Panc1 (cell line): ENCODE measurements around the gene IL1R2. TPM values are rescaled to one million over a fixed set of nuclear protein-coding genes. Genes with fewer than 3 reads are reported as not detected.

ENCODE experiments used
- ATAC-seq: fragments of 200-7000 bp; cut with Tn5 transposase; 2 replicates; pipeline ENCODE4 v1.9.1; 2020; ENCODE audit warnings: mild to moderate bottlenecking, moderate library complexity
- BruUV-seq: library from RNA; stranded (reverse); fragments of 400-500 nt; replicated peaks from 2 replicates; lab custom pipeline; 2021; lab: Mats Ljungman, UMichigan
- CTCF ChIA-PET: fragments of 300-600 bp; sonication (Branson Sonifier 250); formaldehyde crosslinking; loops from one replicate; lab custom pipeline; 2022; ENCODE audit warnings: antibody characterized with exemption; lab: Charles Lee
- POLR2A ChIA-PET: fragments of 300-600 bp; sonication (Branson Sonifier 250); formaldehyde crosslinking; loops from one replicate; lab custom pipeline; 2022; ENCODE audit warnings: antibody characterized with exemption; lab: Charles Lee
- DNase-seq: peaks from one replicate; pipeline ENCODE4 v3.0.0-alpha.2; 2010; ENCODE audit warnings: low read depth, low spot score
- H3K27ac ChIP-seq: 2 replicates; pipeline ENCODE4 v1.5.1; 2011; ENCODE audit warnings: mild to moderate bottlenecking, low read length, inconsistent platforms
- H3K27me3 ChIP-seq: fragments of 200-500 bp; sonication (Bioruptor generic); 2 replicates; pipeline ENCODE4 v1.6.0; 2014; ENCODE audit warnings: low read length, inconsistent platforms; ENCODE audit not compliant: control insufficient read depth, insufficient read depth
- H3K36me3 ChIP-seq: fragments of 200-500 bp; sonication (Bioruptor generic); 2 replicates; pipeline ENCODE4 v1.5.1; 2014; ENCODE audit warnings: inconsistent platforms, mild to moderate bottlenecking, low read length, moderate library complexity; ENCODE audit not compliant: control insufficient read depth, insufficient read depth
- H3K4me1 ChIP-seq: 2 replicates; pipeline ENCODE4 v1.5.1; 2011; ENCODE audit warnings: inconsistent platforms, mild to moderate bottlenecking, low read length, moderate library complexity; ENCODE audit not compliant: control insufficient read depth, insufficient read depth
- H3K4me3 ChIP-seq, 2 experiments: 2 replicates each; pipeline ENCODE4 v1.5.1; 2011 to 2012; ENCODE audit warnings: low read depth in 2 of 2, low read length in 2 of 2, mild to moderate bottlenecking in 2 of 2, inconsistent platforms in 1 of 2, moderate library complexity in 1 of 2
- H3K9me3 ChIP-seq: fragments of 200-500 bp; sonication (Bioruptor generic); 2 replicates; pipeline ENCODE4 v1.5.1; 2014; ENCODE audit warnings: low read depth, mild to moderate bottlenecking, inconsistent platforms, low read length, moderate library complexity; ENCODE audit not compliant: control insufficient read depth, insufficient read depth
- POLR2AphosphoS5 ChIP-seq: IDR thresholded peaks from 2 replicates; pipeline ENCODE4 v1.6.1; 2012; ENCODE audit warnings: mild to moderate bottlenecking, low read depth, low read length, moderate library complexity
- SIN3A ChIP-seq: IDR thresholded peaks from 2 replicates; pipeline ENCODE4 v1.6.1; 2012; ENCODE audit warnings: low read depth, mild to moderate bottlenecking, low read length, moderate library complexity, borderline replicate concordance; ENCODE audit not compliant: insufficient read depth
- TCF7L2 ChIP-seq: IDR thresholded peaks from 2 replicates; pipeline ENCODE4 v1.6.1; 2011; ENCODE audit warnings: mild to moderate bottlenecking, low read depth, low read length, inconsistent platforms
- in situ Hi-C: cut with HindIII; loops from 2 replicates; pipeline ENCODE4 v1.10.0; 2016; ENCODE audit warnings: low sequenced_read_pairs, low pct_unique_long_range_greater_than_20kb
- intact Hi-C: fragments of 100-400 bp; cut with micrococcal nuclease; formaldehyde crosslinking; loops from one replicate; pipeline ENCODE4 v1.10.0; 2022; ENCODE audit not compliant: unreplicated experiment
- total RNA-seq: library from RNA; stranded (reverse); gene quantifications from one replicate; pipeline ENCODE4 v1.2.1, GENCODE V29; 2021; ENCODE audit not compliant: unreplicated experiment
- TF ChIP-seq, protein P1 (sequence below): fragments of 450-650 bp; IDR thresholded peaks from 2 replicates; pipeline ENCODE4 v1.5.1; 2017; ENCODE audit warnings: mild to moderate bottlenecking
- TF ChIP-seq, protein P2 (sequence below), 2 experiments: IDR thresholded peaks; 2 replicates each; pipeline ENCODE4 v1.6.1; 2011 to 2012; ENCODE audit warnings: low read depth in 2 of 2, control low read depth in 1 of 2, low read length in 1 of 2, mild to moderate bottlenecking in 1 of 2, moderate library complexity in 1 of 2; ENCODE audit not compliant: insufficient read depth in 1 of 2

Gene IL1R2
- total RNA-seq, 1 experiment from 2014 or later, result 0.15 TPM

DNA sequence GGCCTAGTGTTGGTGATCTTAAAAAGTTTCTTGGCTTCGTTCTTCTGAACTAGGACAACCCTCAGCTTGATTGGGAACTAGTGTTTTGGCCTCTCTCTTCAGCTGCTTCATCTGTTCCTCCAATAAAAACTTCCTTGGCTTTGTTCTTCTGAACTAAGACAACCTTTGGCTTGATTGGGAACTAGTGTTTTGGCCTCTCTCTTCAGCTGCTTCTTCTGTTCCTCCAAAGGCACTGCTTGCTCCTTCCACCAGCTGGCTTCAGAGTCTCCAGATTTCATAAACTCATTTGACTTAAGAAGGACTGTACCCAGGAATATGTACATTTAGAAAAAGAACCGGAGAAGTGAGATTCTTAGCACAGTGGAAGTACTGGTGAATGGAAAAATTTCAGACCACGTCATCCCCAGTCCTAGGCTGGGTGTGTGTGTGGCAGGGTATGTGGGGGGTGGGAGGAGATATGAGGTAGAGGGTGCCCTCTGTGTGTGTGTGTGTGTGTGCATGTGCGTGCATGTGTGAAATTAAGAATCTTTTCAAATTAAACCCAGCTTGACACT is 20.4 kb downstream of the IL1R2 start:
- in situ Hi-C loops, result no loop called here
- H3K36me3 ChIP-seq, result no peaks in the 10 kb centered on the region
- DNase-seq (no peak), ATAC-seq (no peak)
- H3K4me1 ChIP-seq, result no peaks in the 10 kb centered on the region
- no TSS peak for BruUV-seq
- no peak overlapping the region for H3K4me3 ChIP-seq
- H3K27ac ChIP-seq, result no peak overlapping the region
- H3K27me3 ChIP-seq, result no peaks in the 10 kb centered on the region
- ChIA-PET CTCF (no interaction called here), POLR2A (no interaction called here)
- no peak for TF ChIP-seq SIN3A
- intact Hi-C loops, result no loop called here
- H3K9me3 ChIP-seq, result no peaks in the 10 kb centered on the region

DNA sequence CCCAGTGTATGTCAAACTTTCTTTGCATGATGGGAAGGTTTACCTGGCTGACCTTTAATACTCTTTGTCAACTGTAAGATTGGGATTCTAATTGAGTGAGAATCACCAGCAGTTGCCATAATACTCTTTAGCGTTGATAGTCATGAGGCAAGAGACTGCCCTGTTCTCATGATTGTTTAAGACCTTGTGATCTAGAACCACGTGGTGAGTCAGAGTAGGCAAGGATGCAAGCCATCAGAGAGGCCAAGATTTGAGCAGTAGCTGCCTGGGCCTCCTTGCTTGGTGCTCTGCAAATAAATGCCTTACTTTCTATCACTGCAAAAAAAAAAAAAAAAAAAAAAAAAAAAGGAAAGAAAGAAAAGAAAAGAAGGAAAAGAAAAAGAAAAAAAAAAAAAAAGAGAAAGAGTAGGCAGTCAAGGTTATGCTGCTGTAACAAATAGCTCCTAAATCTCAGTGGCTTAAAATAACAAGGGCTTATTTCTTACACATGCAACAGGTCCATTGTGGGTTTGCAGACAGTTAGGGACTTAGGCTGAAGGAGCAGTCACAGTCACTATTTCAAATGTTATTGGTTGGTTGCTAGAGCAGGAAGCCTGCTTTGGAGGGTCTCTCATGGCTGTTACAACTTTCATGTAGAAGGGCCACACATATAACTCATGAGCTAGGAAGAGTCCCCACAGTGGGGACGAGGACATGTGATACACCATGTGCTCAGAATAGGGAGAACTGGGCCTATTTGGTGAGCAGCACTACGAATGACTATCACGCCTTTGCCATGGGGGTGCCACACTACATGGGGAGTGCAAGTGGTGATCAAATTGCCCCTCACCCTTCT is 21.7 kb downstream of the IL1R2 start:
- TF ChIP-seq, protein P1, sequence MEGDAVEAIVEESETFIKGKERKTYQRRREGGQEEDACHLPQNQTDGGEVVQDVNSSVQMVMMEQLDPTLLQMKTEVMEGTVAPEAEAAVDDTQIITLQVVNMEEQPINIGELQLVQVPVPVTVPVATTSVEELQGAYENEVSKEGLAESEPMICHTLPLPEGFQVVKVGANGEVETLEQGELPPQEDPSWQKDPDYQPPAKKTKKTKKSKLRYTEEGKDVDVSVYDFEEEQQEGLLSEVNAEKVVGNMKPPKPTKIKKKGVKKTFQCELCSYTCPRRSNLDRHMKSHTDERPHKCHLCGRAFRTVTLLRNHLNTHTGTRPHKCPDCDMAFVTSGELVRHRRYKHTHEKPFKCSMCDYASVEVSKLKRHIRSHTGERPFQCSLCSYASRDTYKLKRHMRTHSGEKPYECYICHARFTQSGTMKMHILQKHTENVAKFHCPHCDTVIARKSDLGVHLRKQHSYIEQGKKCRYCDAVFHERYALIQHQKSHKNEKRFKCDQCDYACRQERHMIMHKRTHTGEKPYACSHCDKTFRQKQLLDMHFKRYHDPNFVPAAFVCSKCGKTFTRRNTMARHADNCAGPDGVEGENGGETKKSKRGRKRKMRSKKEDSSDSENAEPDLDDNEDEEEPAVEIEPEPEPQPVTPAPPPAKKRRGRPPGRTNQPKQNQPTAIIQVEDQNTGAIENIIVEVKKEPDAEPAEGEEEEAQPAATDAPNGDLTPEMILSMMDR, result no peak
- TF ChIP-seq TCF7L2 (no peak), POLR2AphosphoS5 (no peak), SIN3A (no peak)
- TF ChIP-seq, protein P2, sequence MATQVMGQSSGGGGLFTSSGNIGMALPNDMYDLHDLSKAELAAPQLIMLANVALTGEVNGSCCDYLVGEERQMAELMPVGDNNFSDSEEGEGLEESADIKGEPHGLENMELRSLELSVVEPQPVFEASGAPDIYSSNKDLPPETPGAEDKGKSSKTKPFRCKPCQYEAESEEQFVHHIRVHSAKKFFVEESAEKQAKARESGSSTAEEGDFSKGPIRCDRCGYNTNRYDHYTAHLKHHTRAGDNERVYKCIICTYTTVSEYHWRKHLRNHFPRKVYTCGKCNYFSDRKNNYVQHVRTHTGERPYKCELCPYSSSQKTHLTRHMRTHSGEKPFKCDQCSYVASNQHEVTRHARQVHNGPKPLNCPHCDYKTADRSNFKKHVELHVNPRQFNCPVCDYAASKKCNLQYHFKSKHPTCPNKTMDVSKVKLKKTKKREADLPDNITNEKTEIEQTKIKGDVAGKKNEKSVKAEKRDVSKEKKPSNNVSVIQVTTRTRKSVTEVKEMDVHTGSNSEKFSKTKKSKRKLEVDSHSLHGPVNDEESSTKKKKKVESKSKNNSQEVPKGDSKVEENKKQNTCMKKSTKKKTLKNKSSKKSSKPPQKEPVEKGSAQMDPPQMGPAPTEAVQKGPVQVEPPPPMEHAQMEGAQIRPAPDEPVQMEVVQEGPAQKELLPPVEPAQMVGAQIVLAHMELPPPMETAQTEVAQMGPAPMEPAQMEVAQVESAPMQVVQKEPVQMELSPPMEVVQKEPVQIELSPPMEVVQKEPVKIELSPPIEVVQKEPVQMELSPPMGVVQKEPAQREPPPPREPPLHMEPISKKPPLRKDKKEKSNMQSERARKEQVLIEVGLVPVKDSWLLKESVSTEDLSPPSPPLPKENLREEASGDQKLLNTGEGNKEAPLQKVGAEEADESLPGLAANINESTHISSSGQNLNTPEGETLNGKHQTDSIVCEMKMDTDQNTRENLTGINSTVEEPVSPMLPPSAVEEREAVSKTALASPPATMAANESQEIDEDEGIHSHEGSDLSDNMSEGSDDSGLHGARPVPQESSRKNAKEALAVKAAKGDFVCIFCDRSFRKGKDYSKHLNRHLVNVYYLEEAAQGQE (IDR thresholded peaks at IDR 0.05; ENCODE audit: insufficient read depth in 1 of 2, low read depth in 2 of 2, low read length in 1 of 2), result no peak
- ATAC-seq (no peak), DNase-seq (no peak)
- Histone ChIP-seq H3K4me3 (no peak overlapping the region), H3K27ac (no peak overlapping the region), H3K4me1 (no peaks in the 10 kb centered on the region), H3K9me3 (no peaks in the 10 kb centered on the region), H3K36me3 (no peaks in the 10 kb centered on the region), H3K27me3 (no peaks in the 10 kb centered on the region)
- no TSS peak for BruUV-seq
- CTCF ChIA-PET, result no interaction called here
- in situ Hi-C loops, result no loop called here
- intact Hi-C loops, result no loop called here
- POLR2A ChIA-PET, result interaction anchor here (0.7 kb wide), 1 partner anchor 718 kb away, joined by 10 read pairs; no protein-coding TSS in a partner anchor

DNA sequence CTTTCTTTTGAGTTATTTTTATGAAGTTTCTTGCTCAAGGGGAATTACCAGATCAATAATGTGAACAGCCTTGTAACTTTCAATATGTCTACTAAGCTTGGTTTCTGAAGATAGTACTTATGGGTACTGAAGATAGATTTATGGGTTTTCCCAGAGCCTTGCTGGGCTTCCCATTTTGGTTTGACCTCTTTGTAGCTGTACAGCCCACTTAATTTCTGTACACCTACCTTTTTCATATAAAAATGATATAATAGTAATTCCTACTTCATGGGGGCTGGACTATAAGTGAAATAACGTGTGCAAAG is 22.2 kb downstream of the IL1R2 start:
- in situ Hi-C loops (no loop called here), intact Hi-C loops (no loop called here)
- H3K27me3 ChIP-seq, result no peaks in the 10 kb centered on the region
- ChIA-PET POLR2A (interaction anchor here (0.7 kb wide), 1 partner anchor 717 kb away, joined by 10 read pairs; no protein-coding TSS in a partner anchor), CTCF (no interaction called here)
- BruUV-seq, result no TSS peak
- H3K27ac ChIP-seq, result no peak overlapping the region
- DNase-seq, result no peak
- no peak overlapping the region for H3K4me3 ChIP-seq
- no peaks in the 10 kb centered on the region for H3K9me3 ChIP-seq
- H3K36me3 ChIP-seq, result no peaks in the 10 kb centered on the region
- TF ChIP-seq, protein P2 (IDR thresholded peaks at IDR 0.05; ENCODE audit: insufficient read depth in 1 of 2, low read depth in 2 of 2, low read length in 1 of 2), result no peak
- TF ChIP-seq SIN3A (no peak), POLR2AphosphoS5 (no peak), TCF7L2 (no peak)
- TF ChIP-seq, protein P1, result no peak
- H3K4me1 ChIP-seq, result no peaks in the 10 kb centered on the region
- no peak for ATAC-seq
